Activated T-cell treated with anti-CD3 and anti-CD28 coated beads, Interleukin-2, amount 50 U/mL, for 24 hours (primary cell): ENCODE results near the gene XRRA1.
A peak's percentile ranks its signal among the peaks of the same experiment; 100 is the strongest.

Experiments
- DNase-seq: peaks from one replicate; pipeline ENCODE4 v3.0.0-alpha.2; 2020
- H3K27ac Mint-ChIP-seq: 2 replicates; pipeline ENCODE4 v1.8.0; 2020; ENCODE audit warnings: mild to moderate bottlenecking, mixed read lengths
- H3K27me3 Mint-ChIP-seq: 2 replicates; pipeline ENCODE4 v1.8.0; 2020; ENCODE audit warnings: mixed read lengths
- H3K36me3 Mint-ChIP-seq: 2 replicates; pipeline ENCODE4 v1.8.0; 2020; ENCODE audit warnings: low read depth, mixed read lengths
- H3K4me1 Mint-ChIP-seq: 2 replicates; pipeline ENCODE4 v1.8.0; 2020; ENCODE audit warnings: low read depth, mixed read lengths
- H3K4me3 Mint-ChIP-seq: 2 replicates; pipeline ENCODE4 v1.8.0; 2020; ENCODE audit warnings: mild to moderate bottlenecking, moderate library complexity, mixed read lengths
- H3K9me3 Mint-ChIP-seq: 2 replicates; pipeline ENCODE4 v1.8.0; 2020; ENCODE audit warnings: mixed read lengths

The XRRA1 gene

DNA sequence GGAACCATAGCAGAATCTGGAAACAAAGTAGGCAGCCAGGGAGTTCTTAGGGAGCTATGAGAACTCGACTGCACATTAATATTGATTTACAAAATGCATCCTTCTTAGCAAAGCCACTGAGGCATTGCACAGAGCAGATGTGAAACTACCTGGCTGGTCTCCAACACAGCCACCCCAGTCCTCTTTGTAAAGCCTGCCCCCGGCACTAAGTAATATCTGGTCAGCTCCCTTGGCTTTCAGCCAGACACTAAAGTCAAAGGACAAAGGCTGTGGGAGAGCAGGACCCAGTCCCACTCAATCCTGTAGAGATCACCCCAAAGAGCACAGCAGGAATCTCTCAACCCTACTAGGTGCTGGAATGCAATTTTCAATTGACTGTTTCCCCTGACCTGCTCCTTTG is 12.8 kb downstream of the XRRA1 start:
- no peak for DNase-seq
- Mint-ChIP-seq H3K9me3 (no peaks in the 10 kb centered on the region), H3K4me1 (peaks cover 18% of the 10 kb centered on the region), H3K27me3 (no peaks in the 10 kb centered on the region), H3K36me3 (peaks cover 67% of the 10 kb centered on the region), H3K27ac (no peak overlapping the region), H3K4me3 (no peak overlapping the region)

DNA sequence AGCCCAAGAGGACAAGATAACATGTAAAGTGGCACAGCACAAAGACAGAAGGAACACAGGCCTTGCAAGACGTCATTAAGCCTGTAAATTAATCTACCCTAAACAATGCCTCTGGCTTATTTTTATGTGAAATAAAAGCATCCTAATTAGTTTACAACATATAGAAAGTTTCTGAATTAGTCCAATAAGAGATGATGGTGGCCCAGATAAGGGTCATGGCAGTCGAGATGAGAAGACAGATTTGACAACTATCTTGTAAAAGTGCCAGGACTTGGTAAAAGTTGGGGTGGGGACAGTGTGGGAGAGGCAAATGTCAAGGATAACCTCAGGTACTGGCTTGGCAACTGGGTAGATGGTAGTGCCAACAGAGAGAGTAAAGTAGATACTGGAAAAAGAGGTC is 13.6 kb downstream of the XRRA1 start:
- peaks cover 18% of the 10 kb centered on the region for H3K4me1 Mint-ChIP-seq
- H3K27me3 Mint-ChIP-seq: no peaks in the 10 kb centered on the region
- no peak overlapping the region for H3K4me3 Mint-ChIP-seq
- no peaks in the 10 kb centered on the region for H3K9me3 Mint-ChIP-seq
- H3K27ac Mint-ChIP-seq: no peak overlapping the region
- DNase-seq: no peak
- H3K36me3 Mint-ChIP-seq: peaks cover 61% of the 10 kb centered on the region

DNA sequence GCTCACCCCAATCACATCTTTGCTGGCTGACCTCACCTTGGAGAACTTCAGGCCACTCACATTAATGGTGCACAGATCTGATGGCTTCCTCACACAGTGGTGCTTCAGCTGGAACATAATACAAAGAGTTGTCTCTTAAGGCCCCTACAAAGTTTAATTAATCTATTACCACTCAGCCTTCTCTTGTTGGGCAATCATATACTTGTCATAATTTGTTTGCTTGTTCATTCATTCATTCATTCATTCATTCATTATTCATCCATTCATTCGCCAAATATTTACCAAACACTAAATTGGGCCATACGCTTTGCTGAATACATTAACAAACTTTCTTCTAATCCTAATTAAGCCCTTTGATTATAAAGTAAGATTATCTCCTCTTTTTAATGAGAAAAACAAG is 15.1 kb downstream of the XRRA1 start:
- H3K27me3 Mint-ChIP-seq: no peaks in the 10 kb centered on the region
- peaks cover 50% of the 10 kb centered on the region for H3K36me3 Mint-ChIP-seq
- H3K4me1 Mint-ChIP-seq: peaks cover 18% of the 10 kb centered on the region
- DNase-seq: no peak
- peak overlapping the region; percentile 85 for H3K27ac Mint-ChIP-seq
- no peaks in the 10 kb centered on the region for H3K9me3 Mint-ChIP-seq
- H3K4me3 Mint-ChIP-seq: no peak overlapping the region

DNA sequence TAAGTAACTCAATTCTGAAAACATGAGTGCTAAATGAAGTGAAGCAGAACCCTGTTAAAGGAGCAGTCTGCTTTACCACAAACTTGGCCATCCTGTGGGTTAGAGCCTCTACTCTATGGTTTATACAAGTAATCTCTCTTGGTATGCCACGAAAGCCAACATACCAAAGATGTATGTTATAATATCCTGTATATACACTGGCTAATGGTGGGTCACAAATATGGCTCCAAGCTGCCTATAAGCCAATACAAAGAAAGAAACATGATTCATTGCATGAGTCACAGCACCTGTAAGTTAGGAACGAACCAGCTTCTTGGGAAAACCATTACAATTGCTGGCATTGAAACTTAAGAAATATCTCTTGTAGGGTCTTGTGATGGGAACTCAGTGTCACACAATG is 16.1 kb downstream of the XRRA1 start:
- DNase-seq: no peak
- no peaks in the 10 kb centered on the region for H3K9me3 Mint-ChIP-seq
- H3K27me3 Mint-ChIP-seq: no peaks in the 10 kb centered on the region
- peaks cover 18% of the 10 kb centered on the region for H3K4me1 Mint-ChIP-seq
- no peak overlapping the region for H3K4me3 Mint-ChIP-seq
- peaks cover 48% of the 10 kb centered on the region for H3K36me3 Mint-ChIP-seq
- peak overlapping the region; percentile 85 for H3K27ac Mint-ChIP-seq

DNA sequence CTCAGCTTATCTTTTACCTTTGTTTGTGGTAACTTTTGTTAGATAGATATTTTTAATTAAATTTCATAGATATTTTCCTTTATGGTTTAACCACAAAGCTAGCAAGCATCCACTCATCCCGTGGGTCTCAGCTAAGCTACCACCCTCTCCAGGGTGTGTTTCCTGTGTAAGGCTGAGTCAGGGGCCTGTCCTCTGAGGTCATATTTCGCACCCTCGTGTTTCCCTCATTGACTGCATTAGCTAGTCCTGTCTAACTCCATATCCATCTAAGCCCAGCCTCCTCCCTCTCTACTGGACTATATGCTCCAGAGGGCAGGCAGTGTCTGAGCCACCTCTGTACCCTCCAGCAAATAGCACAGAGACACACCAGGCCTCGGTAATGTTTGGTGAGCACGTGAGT is 16.7 kb downstream of the XRRA1 start:
- Mint-ChIP-seq H3K4me1 (peaks cover 18% of the 10 kb centered on the region), H3K4me3 (no peak overlapping the region), H3K36me3 (peaks cover 44% of the 10 kb centered on the region), H3K9me3 (no peaks in the 10 kb centered on the region), H3K27ac (peak overlapping the region; percentile 85), H3K27me3 (no peaks in the 10 kb centered on the region)
- no peak for DNase-seq

DNA sequence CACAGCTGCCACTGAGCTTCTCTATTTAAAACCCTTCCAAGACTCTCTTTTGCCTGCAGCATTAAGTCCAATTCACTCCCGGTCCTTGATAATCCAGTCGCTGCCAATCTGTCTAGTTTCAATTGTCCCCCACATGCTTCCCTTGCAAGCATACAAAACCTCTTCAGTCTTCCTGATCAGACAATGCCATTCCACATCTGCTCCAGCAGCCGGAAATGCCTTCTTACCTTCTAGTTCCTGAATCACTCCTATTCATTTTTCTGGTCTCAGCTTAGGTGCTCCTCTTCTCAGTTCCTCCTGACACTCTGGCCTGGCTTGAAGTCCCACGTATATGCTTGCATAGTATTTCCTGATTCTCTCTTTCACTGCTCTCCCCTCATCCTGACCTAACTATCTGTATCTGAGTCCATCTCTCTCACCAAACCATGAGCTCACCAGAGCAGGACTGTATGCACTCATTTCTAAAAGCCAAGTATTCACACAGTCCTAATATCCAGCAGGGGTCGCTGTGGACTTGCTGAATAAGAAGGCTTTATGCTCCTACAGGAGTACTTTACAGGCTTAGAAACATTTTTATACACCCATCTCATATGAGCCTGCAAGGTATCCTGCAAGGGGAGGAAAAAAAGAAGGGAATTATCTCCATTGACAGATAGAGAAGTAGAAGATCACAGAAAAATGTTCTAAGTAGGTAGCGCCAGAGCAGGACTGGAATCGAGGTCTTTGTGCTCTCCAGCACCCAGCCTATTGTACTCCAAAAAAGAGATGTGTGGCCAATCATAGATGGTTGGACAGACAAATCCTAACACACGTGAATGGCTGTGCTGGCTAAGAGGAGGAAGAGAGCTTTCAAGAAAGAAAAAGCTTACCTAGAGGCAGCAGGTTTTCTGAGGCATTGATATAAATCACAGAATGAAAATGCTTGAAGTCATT is 19.2 kb downstream of the XRRA1 start:
- H3K4me1 Mint-ChIP-seq: peaks cover 33% of the 10 kb centered on the region
- H3K4me3 Mint-ChIP-seq: no peak overlapping the region
- peaks cover 29% of the 10 kb centered on the region for H3K36me3 Mint-ChIP-seq
- peak; percentile 40 for DNase-seq
- no peaks in the 10 kb centered on the region for H3K9me3 Mint-ChIP-seq
- H3K27me3 Mint-ChIP-seq: no peaks in the 10 kb centered on the region
- no peak overlapping the region for H3K27ac Mint-ChIP-seq

DNA sequence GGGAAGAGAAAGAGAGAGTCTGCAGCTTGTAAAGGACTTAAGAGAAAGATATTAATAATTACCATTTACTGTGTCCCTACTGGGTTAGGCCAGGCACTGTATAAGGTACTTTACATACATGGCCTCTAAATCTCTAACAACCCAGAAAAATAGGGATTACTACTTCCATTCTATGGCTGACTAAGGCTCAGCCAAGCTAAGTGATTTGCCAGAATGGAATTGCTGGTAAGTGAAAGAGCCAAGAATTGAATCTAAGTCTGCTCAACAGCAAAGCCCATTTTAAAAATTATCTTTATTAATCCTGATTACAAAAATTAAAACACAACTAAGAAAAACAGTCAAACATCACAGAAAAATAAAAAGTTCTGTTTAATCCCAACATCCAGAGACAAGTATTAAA is 21.4 kb downstream of the XRRA1 start:
- Mint-ChIP-seq H3K4me1 (peaks cover 20% of the 10 kb centered on the region), H3K36me3 (peaks cover 17% of the 10 kb centered on the region), H3K27me3 (no peaks in the 10 kb centered on the region), H3K4me3 (no peak overlapping the region), H3K27ac (no peak overlapping the region), H3K9me3 (no peaks in the 10 kb centered on the region)
- no peak for DNase-seq

DNA sequence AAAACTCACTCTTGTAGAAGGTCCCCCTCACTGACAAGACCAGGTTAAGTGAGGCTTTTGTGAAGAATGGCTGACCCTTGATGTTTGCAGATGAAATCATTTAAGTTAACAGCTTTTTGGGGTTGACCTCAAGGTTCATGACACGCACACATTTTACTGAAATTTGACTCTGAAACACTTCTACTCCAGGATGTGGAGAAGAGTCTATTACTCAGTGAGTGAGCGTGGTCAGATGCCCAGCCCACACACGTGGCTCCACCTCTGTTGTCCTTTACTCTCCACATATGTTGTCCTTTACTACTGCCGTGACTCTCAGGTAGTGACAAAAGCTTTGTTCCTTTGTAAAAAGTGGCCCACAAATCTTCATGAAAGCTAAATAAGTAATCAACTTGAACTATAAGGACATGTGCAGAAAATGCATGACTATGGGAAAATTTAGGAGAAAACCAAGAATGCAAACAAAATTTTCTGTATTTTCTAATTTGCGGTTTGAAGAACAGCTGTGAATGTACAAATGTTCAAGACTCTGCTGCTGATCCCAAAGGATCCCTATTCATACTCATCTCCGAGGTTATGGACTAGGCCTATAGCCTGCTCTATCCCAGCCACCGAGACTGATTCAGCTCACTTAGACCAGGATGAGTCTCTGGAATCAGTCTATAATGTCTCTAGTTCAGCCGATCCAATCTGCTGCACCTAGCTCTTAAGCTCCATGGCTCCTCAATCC is 22.4 kb downstream of the XRRA1 start:
- no peak for DNase-seq
- H3K4me1 Mint-ChIP-seq: peaks cover 15% of the 10 kb centered on the region
- peak overlapping the region; percentile 18 for H3K27ac Mint-ChIP-seq
- H3K36me3 Mint-ChIP-seq: peaks cover 17% of the 10 kb centered on the region
- no peaks in the 10 kb centered on the region for H3K9me3 Mint-ChIP-seq
- no peak overlapping the region for H3K4me3 Mint-ChIP-seq
- no peaks in the 10 kb centered on the region for H3K27me3 Mint-ChIP-seq

DNA sequence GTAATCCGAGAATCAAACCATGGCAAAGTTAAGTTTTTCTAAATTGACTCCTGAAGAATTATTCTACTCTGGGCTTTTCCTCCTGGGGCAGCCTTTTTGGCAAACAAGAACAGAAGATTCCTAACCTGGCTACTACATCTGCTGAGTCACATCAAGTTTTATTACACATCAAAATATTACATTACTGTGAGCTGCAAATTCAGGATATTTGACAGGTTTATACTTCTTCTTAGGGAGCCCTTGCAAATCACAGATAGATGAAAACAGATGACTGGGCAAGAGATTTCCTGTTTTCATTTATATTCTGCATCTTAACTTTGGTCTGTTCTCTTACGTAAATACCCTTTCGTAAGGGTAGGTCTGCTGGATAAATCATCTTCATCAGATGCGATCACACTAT is 23.6 kb downstream of the XRRA1 start:
- Mint-ChIP-seq H3K4me3 (no peak overlapping the region), H3K27ac (no peak overlapping the region), H3K36me3 (peaks cover 25% of the 10 kb centered on the region), H3K27me3 (no peaks in the 10 kb centered on the region), H3K9me3 (no peaks in the 10 kb centered on the region), H3K4me1 (peaks cover 15% of the 10 kb centered on the region)
- no peak for DNase-seq

DNA sequence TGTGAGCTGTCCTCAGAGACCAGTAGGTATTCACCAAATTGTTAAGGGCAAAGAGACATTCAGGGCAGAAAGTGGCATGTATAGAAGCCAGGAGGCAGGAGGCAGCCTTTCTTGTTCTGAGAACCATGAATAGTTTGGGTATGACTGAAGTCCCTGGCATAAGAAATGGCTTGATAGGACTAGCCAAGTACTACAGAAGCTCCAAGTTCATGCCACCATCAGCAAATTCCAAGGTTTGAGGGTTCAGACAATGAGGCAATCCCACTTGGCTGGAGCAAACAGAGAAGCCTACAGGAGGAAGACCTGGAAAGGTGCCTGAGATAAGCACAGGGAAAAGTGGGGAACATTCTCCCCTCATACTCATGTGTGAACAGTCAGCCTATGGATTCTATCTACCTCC is 25.8 kb downstream of the XRRA1 start:
- Mint-ChIP-seq H3K9me3 (no peaks in the 10 kb centered on the region), H3K36me3 (peaks cover 46% of the 10 kb centered on the region), H3K27me3 (no peaks in the 10 kb centered on the region), H3K4me1 (peaks cover 15% of the 10 kb centered on the region), H3K4me3 (no peak overlapping the region), H3K27ac (no peak overlapping the region)
- DNase-seq: no peak

DNA sequence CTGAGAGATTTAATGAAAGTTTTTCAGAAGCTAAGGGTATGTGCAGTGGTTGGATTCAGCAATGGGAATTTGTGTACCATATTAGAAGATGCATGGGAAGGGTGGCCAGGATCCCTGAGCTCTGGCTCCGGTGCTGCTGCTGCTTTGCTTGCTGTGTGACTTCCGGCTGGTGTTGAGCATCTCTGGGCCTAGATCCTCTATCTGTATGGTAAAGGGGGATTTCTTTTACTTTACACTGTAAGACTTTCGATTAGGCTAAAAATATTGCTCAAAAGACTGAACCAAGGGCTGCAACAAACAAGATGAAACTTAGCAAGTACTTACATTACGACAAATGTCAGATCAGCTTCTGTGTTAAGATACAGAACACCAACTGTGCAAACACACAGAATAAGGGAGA is 39.1 kb downstream of the XRRA1 start:
- Mint-ChIP-seq H3K4me3 (no peak overlapping the region), H3K9me3 (no peaks in the 10 kb centered on the region), H3K4me1 (no peaks in the 10 kb centered on the region), H3K27ac (no peak overlapping the region), H3K36me3 (peaks cover 64% of the 10 kb centered on the region), H3K27me3 (no peaks in the 10 kb centered on the region)
- no peak for DNase-seq

DNA sequence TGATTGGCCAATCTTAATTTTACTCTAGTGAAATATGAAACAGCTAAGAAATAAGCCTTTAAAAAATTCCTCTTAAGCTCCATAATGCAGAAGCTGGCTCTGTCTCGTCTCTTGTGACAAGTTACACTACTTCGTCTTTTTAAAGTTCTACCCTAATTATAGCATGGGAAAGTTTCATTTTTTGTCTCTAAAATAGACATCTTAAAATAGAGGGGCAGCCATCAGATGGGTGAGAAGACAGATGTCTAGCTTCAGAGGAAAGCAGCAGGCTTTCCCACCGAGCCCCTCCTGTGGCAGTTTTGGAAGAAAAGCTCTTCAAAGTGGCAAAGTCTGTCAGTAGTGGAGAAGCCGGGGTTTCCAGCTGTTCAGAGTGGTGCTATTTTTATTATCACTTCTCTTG is 39.5 kb downstream of the XRRA1 start:
- H3K4me1 Mint-ChIP-seq: no peaks in the 10 kb centered on the region
- H3K27me3 Mint-ChIP-seq: no peaks in the 10 kb centered on the region
- H3K4me3 Mint-ChIP-seq: no peak overlapping the region
- H3K36me3 Mint-ChIP-seq: peaks cover 60% of the 10 kb centered on the region
- no peak overlapping the region for H3K27ac Mint-ChIP-seq
- DNase-seq: no peak
- H3K9me3 Mint-ChIP-seq: no peaks in the 10 kb centered on the region

DNA sequence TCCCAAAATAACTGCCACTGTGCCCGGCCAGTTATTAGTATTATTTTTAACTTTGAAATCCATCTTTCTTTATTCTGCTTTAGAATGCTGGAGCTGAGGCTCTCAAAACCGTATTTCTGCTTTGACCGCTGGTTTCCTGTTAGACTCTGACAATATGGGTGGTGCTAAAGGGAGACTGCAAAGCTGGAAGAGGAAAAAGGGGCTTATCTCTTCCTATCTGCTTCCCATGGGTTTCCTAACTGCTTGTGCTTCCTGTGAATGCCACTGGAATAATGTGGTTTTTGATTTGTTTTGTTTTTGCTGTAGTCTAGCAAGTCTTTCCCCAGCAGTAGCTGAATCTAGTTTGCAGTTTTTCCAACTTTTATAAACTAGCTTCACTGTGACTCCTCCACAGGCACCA is 43.6 kb downstream of the XRRA1 start:
- no peaks in the 10 kb centered on the region for H3K4me1 Mint-ChIP-seq
- H3K27me3 Mint-ChIP-seq: no peaks in the 10 kb centered on the region
- H3K4me3 Mint-ChIP-seq: no peak overlapping the region
- peak overlapping the region; percentile 55 for H3K27ac Mint-ChIP-seq
- H3K36me3 Mint-ChIP-seq: peaks cover 74% of the 10 kb centered on the region
- DNase-seq: no peak
- peaks cover 16% of the 10 kb centered on the region for H3K9me3 Mint-ChIP-seq

DNA sequence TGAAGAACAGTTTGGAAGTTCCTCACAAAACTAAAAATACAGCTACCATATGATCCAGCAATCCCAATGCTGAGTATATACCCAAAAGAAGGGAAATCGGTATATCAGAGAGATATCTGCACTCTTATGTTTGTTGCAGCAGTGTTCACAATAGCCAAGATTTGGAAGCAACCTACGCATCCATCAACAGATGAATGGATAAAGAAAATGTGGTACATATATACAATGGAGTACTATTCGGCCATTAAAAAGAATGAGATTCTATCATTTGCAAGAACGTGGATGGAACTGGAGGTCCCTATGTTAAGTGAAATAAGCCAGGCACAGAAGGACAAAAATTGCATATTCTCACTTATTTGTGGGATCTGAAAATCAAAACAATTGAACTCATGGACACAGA is 46.5 kb downstream of the XRRA1 start:
- no peak for DNase-seq
- Mint-ChIP-seq H3K9me3 (peaks cover 33% of the 10 kb centered on the region), H3K27me3 (no peaks in the 10 kb centered on the region), H3K4me1 (no peaks in the 10 kb centered on the region), H3K27ac (no peak overlapping the region), H3K4me3 (no peak overlapping the region), H3K36me3 (peaks cover 67% of the 10 kb centered on the region)

DNA sequence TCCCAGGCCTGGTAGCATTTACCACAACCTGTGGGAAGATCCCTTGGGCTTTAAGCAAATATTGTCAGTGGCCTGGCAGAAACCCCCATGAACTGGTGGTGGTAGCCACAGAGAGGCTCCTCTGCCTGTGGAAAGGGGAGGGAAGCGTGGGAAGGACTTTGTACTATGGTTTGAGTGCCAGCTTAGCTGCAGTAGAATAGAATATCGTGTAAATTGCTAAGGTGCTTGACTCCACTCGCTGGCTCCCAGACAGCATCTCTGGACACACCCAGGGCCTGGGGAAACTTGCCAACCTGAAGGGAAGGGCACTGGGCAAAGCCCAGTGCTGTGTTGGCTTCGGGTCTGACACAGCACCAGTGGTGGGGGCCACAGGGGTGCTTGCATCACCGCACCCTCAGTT is 52.6 kb downstream of the XRRA1 start:
- no peaks in the 10 kb centered on the region for H3K27me3 Mint-ChIP-seq
- H3K4me1 Mint-ChIP-seq: no peaks in the 10 kb centered on the region
- no peak overlapping the region for H3K27ac Mint-ChIP-seq
- no peak for DNase-seq
- peaks cover 79% of the 10 kb centered on the region for H3K36me3 Mint-ChIP-seq
- peaks cover 39% of the 10 kb centered on the region for H3K9me3 Mint-ChIP-seq
- no peak overlapping the region for H3K4me3 Mint-ChIP-seq
